HT1080 (cell line): Measurements from ENCODE around the gene DRD4. TPM values are rescaled to one million over a fixed set of nuclear protein-coding genes. Genes with fewer than 3 reads are reported as not detected.
"Not testable (repeated sequence)": the region's sequence is repeated elsewhere in the genome, so short reads cannot be mapped to it uniquely, and the experiment has no call there.

ENCODE experiments used
- DNase-seq: peaks from one replicate; pipeline ENCODE4 v3.0.0-alpha.2; 2015; ENCODE audit warnings: low read depth
- total RNA-seq: library from RNA; depleted of rRNA; stranded (reverse); fragments of >200 nt; shearing (Covaris generic); gene quantifications from 2 replicates; pipeline ENCODE4 v1.2.3, GENCODE V29; 2014; rRNA removed

The DRD4 gene
- total RNA-seq, 1 experiment from 2014 or later: 0.31 TPM

DNA sequence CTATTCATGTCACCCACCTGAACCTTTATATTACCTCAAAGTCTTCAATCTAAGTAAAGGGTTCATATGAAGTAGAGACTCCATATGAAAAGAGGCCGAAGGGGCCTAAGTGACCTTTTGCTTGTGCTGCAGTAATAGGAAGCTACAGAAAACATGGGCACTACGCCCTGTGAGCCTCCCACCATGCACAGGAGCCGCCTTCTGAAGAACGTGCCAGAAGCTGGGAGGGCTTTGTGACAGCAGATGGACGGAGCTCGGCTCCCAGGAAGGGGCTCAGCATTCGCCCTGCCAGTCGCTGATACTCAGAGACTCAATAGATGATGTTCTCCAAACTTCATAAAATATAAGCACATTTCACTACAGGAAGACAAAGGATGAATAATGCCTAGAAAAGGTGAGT is 36.8 kb downstream of the DRD4 start:
- DNase-seq: no peak

DNA sequence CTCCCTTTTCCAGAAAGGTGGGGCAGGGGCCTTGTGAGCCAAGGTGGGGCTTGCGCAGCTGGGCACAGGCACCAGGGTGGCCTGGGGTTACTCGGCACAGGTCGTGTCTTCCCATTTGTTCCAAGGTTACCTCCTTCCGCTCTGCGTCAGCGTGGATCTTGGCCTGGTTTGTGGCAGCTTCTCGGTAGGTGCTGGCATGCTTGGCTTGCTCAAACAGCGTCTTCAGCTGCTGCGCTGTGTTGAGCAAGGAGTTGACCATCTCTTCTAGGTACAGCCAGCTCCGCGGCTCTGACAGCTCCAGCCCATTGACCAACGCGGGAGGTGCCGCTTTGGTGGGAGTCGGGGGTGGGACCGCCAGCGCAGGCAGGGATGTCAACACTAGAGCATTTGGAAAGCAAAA is 37.3 kb downstream of the DRD4 start:
- no peak for DNase-seq

DNA sequence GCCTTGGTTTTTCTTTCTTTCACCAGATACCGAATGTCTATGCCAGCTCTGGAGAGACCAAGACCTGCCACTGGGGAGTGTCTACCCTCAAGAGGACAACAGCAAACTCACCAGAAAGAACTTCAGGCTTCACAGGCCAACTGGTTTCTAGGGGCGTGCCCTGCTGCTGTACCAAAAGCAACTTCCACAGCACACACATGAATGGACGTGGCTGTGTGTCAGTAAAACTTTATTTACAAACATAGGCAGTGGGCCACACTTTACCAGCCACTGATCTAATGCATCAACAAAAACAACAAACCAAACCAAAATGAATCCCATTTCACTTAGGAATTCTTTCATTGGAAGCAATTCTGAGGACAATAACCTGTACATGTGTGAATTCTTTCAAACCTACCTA is 41.2 kb downstream of the DRD4 start:
- no peak for DNase-seq

DNA sequence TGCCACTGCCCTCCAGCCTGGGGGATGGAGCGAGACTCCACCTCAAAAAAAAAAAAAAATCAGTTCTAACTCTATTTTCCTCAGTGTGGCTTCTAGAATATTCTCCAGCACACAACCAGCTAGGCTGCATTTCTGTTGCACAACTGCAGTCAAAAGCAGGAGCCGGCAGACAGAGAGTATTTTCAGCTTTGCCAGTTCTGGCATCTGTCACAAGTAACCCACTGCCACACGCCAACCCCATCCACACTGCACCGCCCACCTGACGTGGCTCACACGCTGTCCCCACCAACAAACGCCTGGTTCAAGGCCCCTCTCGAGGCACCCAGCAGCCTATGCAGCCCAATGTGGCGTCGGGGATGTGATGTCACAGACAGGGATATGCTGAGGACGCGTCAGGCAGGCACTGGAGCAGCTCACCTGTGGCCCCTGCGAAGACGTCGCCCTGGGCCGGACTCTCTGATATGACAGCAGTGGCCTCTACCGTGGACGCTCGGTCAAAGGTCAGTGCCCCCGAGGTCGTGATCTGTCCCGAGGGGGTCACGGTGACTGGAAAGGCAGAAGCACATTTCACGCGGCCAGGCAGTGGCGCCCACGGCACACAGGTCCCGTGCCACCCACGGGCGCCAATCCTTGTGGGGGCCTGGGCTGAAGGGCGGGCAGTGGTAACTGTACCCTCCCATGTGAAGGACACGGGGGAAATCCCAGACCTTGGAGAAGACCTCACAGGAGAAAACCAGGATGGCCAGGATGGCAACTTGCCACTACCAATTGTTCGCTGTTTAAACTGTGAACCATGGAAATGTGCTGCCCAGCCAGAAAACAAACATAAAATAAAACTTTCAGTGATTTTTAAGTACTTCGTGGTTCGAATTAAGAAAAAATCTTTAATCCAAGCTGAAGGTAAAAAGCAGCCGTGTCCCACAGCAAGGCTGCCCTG is 42.5 kb downstream of the DRD4 start:
- DNase-seq: no peak

DNA sequence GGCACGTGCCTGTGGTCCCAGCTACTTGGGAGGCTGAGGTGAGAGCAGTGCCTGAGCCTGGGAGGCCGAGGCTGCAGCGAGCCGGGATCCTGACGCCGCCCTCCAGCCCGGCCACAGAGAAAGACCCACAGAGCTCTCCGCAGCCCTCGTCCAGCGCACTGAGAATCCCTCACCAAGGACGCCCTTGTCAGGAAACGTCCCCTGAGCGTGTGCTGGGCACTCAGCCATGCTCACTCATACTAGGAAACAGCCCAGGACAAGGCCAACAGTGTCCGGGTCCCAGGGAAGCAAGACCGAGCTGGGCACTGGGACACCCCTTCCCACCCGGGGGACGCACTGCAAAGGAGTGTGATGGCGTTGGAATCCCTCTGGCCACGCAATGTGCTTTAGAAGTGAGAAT is 43.4 kb downstream of the DRD4 start:
- no peak for DNase-seq

DNA sequence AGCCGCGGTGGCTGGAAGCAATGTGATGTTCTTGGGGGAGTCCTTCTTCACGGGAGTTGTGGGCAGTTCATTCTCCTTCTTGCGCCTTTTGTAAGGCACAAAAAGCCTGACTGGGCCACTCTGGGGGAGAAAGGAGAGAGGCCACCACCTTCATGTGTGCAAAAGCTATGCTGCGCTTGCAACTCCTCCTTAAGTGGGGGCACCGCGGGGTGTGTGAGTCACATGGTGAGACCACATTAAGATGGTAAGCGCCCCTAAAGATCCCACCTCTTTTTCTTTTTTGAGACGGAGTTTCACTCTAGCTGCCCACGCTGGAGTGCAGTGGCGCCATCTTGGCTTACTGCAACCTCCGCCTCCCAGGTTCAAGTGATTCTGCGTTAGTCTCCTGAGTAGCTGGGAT is 43.9 kb downstream of the DRD4 start:
- no peak for DNase-seq

DNA sequence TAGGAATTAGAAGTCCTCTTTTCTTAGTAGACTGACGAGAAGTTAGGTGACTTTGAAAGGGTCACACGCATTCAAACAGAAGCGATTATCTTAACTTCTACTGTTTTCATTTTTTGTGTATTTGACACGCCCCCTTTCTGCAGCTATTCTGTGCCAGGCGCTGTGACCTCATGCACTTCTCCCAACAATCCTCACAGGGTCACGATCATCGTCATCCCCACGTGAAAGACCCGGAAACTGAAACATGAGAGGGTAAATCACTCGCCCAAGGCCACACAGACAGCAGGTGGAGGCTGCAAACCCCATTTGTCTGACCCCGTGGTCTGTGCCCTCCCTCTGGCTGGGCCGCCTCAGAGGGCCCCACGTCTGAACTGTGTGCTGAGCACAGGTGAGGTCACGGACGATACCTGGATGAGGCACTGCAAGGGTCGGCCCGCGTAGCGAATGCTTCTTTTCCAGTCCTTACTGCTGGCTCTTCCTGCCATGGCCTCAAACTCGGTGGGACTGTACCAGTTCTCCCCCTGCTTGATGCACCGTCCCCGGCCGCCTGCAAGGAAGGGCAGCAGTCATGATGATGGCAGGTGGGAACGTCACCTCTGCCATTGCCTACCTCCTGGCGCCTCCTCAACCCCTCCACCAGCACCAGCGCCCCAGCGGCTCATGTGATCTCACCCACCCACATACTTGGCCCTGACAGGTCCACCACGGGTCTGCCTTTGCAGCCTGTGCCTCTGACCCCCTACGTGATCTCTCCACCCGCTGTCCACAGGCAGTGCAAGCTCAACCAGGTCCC is 49.6 kb downstream of the DRD4 start:
- DNase-seq: no peak

DNA sequence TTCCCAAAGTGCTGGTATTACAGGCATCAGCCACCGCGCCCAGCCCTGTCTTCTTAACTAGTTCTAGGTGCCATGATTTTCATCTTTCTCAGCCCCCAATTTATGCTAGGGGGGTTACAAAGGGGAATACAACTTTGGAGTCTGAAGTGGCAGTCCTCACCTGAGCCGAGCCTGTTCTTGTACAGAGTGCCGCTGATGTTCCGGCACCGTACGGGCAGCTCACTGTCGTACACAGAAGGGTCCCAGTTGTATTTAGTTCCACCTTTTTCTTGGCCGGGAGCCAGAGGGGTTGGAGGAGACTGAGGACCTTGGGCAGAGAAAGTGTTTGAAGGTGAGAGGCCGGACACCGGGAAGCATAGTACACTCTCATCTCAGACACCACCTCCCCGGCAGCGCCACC is 50.7 kb downstream of the DRD4 start:
- no peak for DNase-seq

DNA sequence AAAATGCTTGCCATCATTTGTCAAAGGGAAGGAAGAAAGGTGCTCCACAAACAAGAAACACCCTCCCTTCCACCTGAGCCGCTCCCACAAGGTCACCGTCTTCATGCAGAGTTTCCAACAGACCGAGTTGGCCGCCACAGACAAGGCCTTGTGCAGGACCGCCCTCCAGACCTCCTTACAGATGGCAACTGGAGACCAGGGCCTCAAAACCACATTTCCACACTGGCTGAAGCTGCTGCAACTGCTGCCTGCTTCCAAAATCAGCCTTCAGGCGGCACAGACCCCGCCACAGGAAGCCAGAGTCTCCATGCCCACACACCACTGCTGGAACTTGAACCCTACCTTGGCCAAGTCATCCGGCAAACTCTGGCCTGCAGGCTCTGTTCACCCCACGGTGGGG is 51.6 kb downstream of the DRD4 start:
- DNase-seq: no peak

DNA sequence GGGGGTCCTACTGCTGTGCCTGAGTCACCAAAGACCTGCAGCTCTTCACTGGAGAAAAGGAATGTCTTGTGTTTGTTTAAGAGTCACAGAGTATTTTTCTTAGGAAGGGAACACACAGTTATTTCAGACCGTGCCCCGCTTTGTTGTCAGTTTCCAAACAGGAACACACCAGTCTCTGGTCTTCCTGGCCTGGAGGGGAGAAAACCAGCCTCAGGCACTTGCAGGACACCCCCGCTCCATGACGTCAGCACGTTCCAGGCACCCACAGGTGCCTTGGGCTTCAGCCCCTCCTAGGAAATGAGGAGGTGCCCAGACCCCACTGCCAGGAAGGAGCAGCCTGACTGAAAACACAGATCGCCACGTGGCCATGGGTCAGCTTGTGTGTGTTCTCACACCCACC is 52.6 kb downstream of the DRD4 start:
- no peak for DNase-seq

DNA sequence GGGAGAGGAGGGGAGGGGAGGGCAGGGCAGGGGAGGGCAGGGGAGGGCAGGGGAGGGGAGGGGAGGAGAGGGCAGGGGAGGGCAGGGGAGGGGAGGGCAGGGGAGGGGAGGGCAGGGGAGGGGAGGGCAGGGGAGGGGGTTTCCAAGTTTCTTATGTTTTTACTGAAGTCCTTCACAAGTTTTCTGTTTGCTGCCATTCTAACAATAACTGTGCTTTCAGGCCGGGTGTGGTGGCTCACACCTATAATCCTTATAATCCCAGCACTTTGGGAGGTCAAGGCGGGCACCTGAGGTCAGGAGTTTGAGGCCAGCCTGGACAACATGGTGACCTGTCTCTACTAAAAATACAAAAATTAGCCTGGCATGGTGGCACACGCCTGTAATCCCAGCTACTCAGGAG is 53.2 kb downstream of the DRD4 start:
- DNase-seq: not testable (repeated sequence)

Other genes starting within 250 kb of the DRD4 start
- gene PKP3, start 243.1 kb upstream of the DRD4 start, total RNA-seq: 12.0 and 13.1 TPM in 2 replicates
- gene SIGIRR, start 222.3 kb upstream of the DRD4 start, total RNA-seq: 17.1 and 20.9 TPM in 2 replicates
- gene ANO9, start 195.3 kb upstream of the DRD4 start, total RNA-seq: not detected in 2 replicates
- 24.7 and 29.7 TPM in 2 replicates for gene PTDSS2, start 187.0 kb upstream of the DRD4 start, total RNA-seq
- gene RNH1, start 130.0 kb upstream of the DRD4 start, total RNA-seq: 218 and 240 TPM in 2 replicates
- 89.6 and 93.9 TPM in 2 replicates for gene HRAS, start 101.7 kb upstream of the DRD4 start, total RNA-seq
- not detected in 2 replicates for gene LRRC56, start 99.7 kb upstream of the DRD4 start, total RNA-seq
- 0.08 TPM in 1 of 2 replicates, not detected in the other for gene LMNTD2, start 76.5 kb upstream of the DRD4 start, total RNA-seq
- gene RASSF7, start 76.3 kb upstream of the DRD4 start, total RNA-seq: 17.5 and 18.8 TPM in 2 replicates
- gene PHRF1, start 60.8 kb upstream of the DRD4 start, total RNA-seq: 37.0 and 40.5 TPM in 2 replicates
- gene IRF7, start 21.3 kb upstream of the DRD4 start, total RNA-seq: not detected in 2 replicates
- not detected in 2 replicates for gene CDHR5, start 12.3 kb upstream of the DRD4 start, total RNA-seq
- gene SCT, start 10.1 kb upstream of the DRD4 start, total RNA-seq: not detected in 2 replicates
- 64.5 and 75.0 TPM in 2 replicates for gene DEAF1, start 58.0 kb downstream of the DRD4 start, total RNA-seq
- 23.6 and 27.9 TPM in 2 replicates for gene TMEM80, start 58.5 kb downstream of the DRD4 start, total RNA-seq
- 38.3 and 42.6 TPM in 2 replicates for gene EPS8L2, start 69.0 kb downstream of the DRD4 start, total RNA-seq
- gene TALDO1, start 110.2 kb downstream of the DRD4 start, total RNA-seq: 235 and 266 TPM in 2 replicates
- 19.6 and 27.6 TPM in 2 replicates for gene GATD1, start 140.2 kb downstream of the DRD4 start, total RNA-seq
- 0.53 and 1.0 TPM in 2 replicates for gene CEND1, start 152.8 kb downstream of the DRD4 start, total RNA-seq
- gene SLC25A22, start 161.0 kb downstream of the DRD4 start, total RNA-seq: 33.9 and 47.5 TPM in 2 replicates
- 7.4 and 12.3 TPM in 2 replicates for gene PIDD1, start 168.0 kb downstream of the DRD4 start, total RNA-seq
- 1,130 and 1,145 TPM in 2 replicates for gene RPLP2, start 172.7 kb downstream of the DRD4 start, total RNA-seq
- gene PNPLA2, start 181.6 kb downstream of the DRD4 start, total RNA-seq: 18.1 and 39.0 TPM in 2 replicates
- not detected in 2 replicates for gene CRACR2B, start 190.7 kb downstream of the DRD4 start, total RNA-seq
- 483 and 506 TPM in 2 replicates for gene CD151, start 195.7 kb downstream of the DRD4 start, total RNA-seq
- gene POLR2L, start 205.3 kb downstream of the DRD4 start, total RNA-seq: 537 and 672 TPM in 2 replicates
- 178 and 205 TPM in 2 replicates for gene TSPAN4, start 205.6 kb downstream of the DRD4 start, total RNA-seq